IMR-90 (cell line): ENCODE data around the gene AMOTL2. TPM values are rescaled to one million over a fixed set of nuclear protein-coding genes. Genes with fewer than 3 reads are reported as not detected.

Source experiments
- ATAC-seq: fragments of 200-7000 bp; cut with Tn5 transposase; 2 replicates; pipeline ENCODE4 v1.9.1; 2020; ENCODE audit warnings: low read depth, mild to moderate bottlenecking, moderate library complexity
- BruUV-seq: library from RNA; stranded (reverse); fragments of 400-500 nt; replicated peaks from 2 replicates; lab custom pipeline; 2021; lab: Mats Ljungman, UMichigan
- CTCF ChIA-PET: fragments of 300-600 bp; formaldehyde crosslinking; extraction: SDS; loops from one replicate; lab custom pipeline; 2021; ENCODE audit warnings: antibody characterized with exemption; lab: Yijun Ruan, JAX
- POLR2A ChIA-PET: fragments of 300-600 bp; sonication (Branson Sonifier 250); formaldehyde crosslinking; loops from one replicate; lab custom pipeline; 2022; ENCODE audit warnings: antibody characterized with exemption; ENCODE audit not compliant: unreplicated experiment; lab: Charles Lee
- DNase-seq: peaks from one replicate; pipeline ENCODE4 v3.0.0; 2013
- H2AFZ ChIP-seq: replicated peaks from 2 replicates; pipeline ENCODE3; 2013; ENCODE audit warnings: low read length, mild to moderate bottlenecking; ENCODE audit not compliant: poor library complexity
- H2AK5ac ChIP-seq: 2 replicates; pipeline ENCODE4 v1.6.1; 2013; ENCODE audit warnings: low read depth, low read length, inconsistent platforms
- H2AK9ac ChIP-seq: replicated peaks from 2 replicates; pipeline ENCODE3; 2013; ENCODE audit warnings: mild to moderate bottlenecking, low read depth, low read length, moderate library complexity; ENCODE audit not compliant: poor library complexity
- H2BK120ac ChIP-seq: 2 replicates; pipeline ENCODE4 v1.6.1; 2013; ENCODE audit warnings: low read depth, low read length, inconsistent platforms
- H2BK15ac ChIP-seq: 3 replicates; pipeline ENCODE4 v1.6.1; 2013; ENCODE audit warnings: low read depth, low read length, inconsistent platforms
- H2BK20ac ChIP-seq: 2 replicates; pipeline ENCODE4 v1.6.1; 2013; ENCODE audit warnings: low read depth, mild to moderate bottlenecking, inconsistent platforms, low read length, moderate library complexity
- H2BK5ac ChIP-seq: 2 replicates; pipeline ENCODE4 v1.6.1; 2013; ENCODE audit warnings: mild to moderate bottlenecking, low read depth, low read length, inconsistent platforms; ENCODE audit not compliant: poor library complexity, severe bottlenecking
- H3K14ac ChIP-seq: replicated peaks from 2 replicates; pipeline ENCODE4 v1.6.1; 2013; ENCODE audit warnings: low read depth, low read length, inconsistent platforms
- H3K18ac ChIP-seq: 2 replicates; pipeline ENCODE4 v1.6.1; 2013; ENCODE audit warnings: low read depth, low read length, control low read depth
- H3K23ac ChIP-seq: 2 replicates; pipeline ENCODE4 v1.6.1; 2013; ENCODE audit warnings: low read depth, low read length, inconsistent platforms
- H3K27ac ChIP-seq: 2 replicates; pipeline ENCODE4 v1.5.1; 2013; ENCODE audit warnings: mild to moderate bottlenecking, control low read depth, low read length; ENCODE audit not compliant: insufficient read depth
- H3K27me3 ChIP-seq: 2 replicates; pipeline ENCODE4 v1.6.1; 2013; ENCODE audit warnings: low read length; ENCODE audit not compliant: control insufficient read depth, insufficient read depth
- H3K36me3 ChIP-seq: 2 replicates; pipeline ENCODE4 v1.6.1; 2013; ENCODE audit warnings: low read length, mixed read lengths; ENCODE audit not compliant: control insufficient read depth, insufficient read depth
- H3K4ac ChIP-seq: 2 replicates; pipeline ENCODE4 v1.6.1; 2013; ENCODE audit warnings: low read depth, low read length, inconsistent platforms
- H3K4me1 ChIP-seq: 2 replicates; pipeline ENCODE4 v1.6.1; 2013; ENCODE audit warnings: low read length, mixed read lengths; ENCODE audit not compliant: control insufficient read depth, insufficient read depth
- H3K4me2 ChIP-seq: 2 replicates; pipeline ENCODE4 v1.6.1; 2013; ENCODE audit warnings: low read depth, mild to moderate bottlenecking, control low read depth, low read length, moderate library complexity
- H3K4me3 ChIP-seq: 2 replicates; pipeline ENCODE4 v1.5.1; 2013; ENCODE audit warnings: low read depth, mild to moderate bottlenecking, control low read depth, low read length, moderate library complexity; ENCODE audit not compliant: insufficient read depth
- H3K56ac ChIP-seq: 2 replicates; pipeline ENCODE4 v1.6.1; 2013; ENCODE audit warnings: low read length, inconsistent platforms; ENCODE audit not compliant: insufficient read depth; ENCODE audit errors: extremely low read depth
- H3K79me1 ChIP-seq, 2 experiments: 2 replicates each; pipeline ENCODE4 v1.6.1; 2013; ENCODE audit warnings: low read length in 2 of 2, inconsistent platforms in 1 of 2, low read depth in 1 of 2
- H3K9ac ChIP-seq: 2 replicates; pipeline ENCODE4 v1.6.1; 2013; ENCODE audit warnings: low read depth, low read length, control low read depth
- H3K9me1 ChIP-seq: 2 replicates; pipeline ENCODE4 v1.6.1; 2013; ENCODE audit warnings: low read length, inconsistent platforms; ENCODE audit not compliant: insufficient read depth
- H3K9me3 ChIP-seq: 2 replicates; pipeline ENCODE4 v1.6.1; 2013; ENCODE audit warnings: low read length; ENCODE audit not compliant: control insufficient read depth, insufficient read depth
- H4K20me1 ChIP-seq: 2 replicates; pipeline ENCODE4 v1.6.1; 2013; ENCODE audit warnings: low read length, inconsistent platforms; ENCODE audit not compliant: insufficient read depth
- H4K5ac ChIP-seq: 2 replicates; pipeline ENCODE4 v1.6.1; 2013; ENCODE audit warnings: mild to moderate bottlenecking, low read depth, low read length, control low read depth
- H4K8ac ChIP-seq, 2 experiments: 2 replicates each; pipeline ENCODE4 v1.6.1; 2013; ENCODE audit warnings: low read depth in 2 of 2, low read length in 2 of 2, control low read depth in 1 of 2, inconsistent platforms in 1 of 2
- H4K91ac ChIP-seq: 2 replicates; pipeline ENCODE4 v1.6.1; 2013; ENCODE audit warnings: low read depth, low read length, inconsistent platforms; ENCODE audit not compliant: insufficient read depth
- BHLHE40 ChIP-seq: fragments of 150-350 bp; IDR thresholded peaks from 2 replicates; pipeline ENCODE4 v1.6.1; 2016; ENCODE audit warnings: mild to moderate bottlenecking, low read depth, low read length
- CEBPB ChIP-seq: IDR thresholded peaks from 2 replicates; pipeline ENCODE4 v1.6.1; 2012; ENCODE audit warnings: low read depth, low read length, improper control_type of control experiment
- CHD1 ChIP-seq: IDR thresholded peaks from 2 replicates; pipeline ENCODE4 v1.6.1; 2012; ENCODE audit warnings: low read depth, low read length, improper control_type of control experiment
- ELK1 ChIP-seq: fragments of 150-350 bp; IDR thresholded peaks from 2 replicates; pipeline ENCODE4 v1.6.1; 2016; ENCODE audit warnings: low read depth, mild to moderate bottlenecking, low read length, moderate library complexity, borderline replicate concordance
- FOS ChIP-seq: fragments of 150-350 bp; IDR thresholded peaks from 2 replicates; pipeline ENCODE4 v1.6.1; 2016; ENCODE audit warnings: low read depth, low read length
- MAFK ChIP-seq: IDR thresholded peaks from 2 replicates; pipeline ENCODE4 v1.6.1; 2012; ENCODE audit warnings: low read depth, low read length, improper control_type of control experiment
- MAZ ChIP-seq: IDR thresholded peaks from 2 replicates; pipeline ENCODE4 v1.6.1; 2012; ENCODE audit warnings: low read depth, mild to moderate bottlenecking, low read length, improper control_type of control experiment, moderate library complexity, borderline replicate concordance
- MXI1 ChIP-seq: IDR thresholded peaks from 2 replicates; pipeline ENCODE4 v1.6.1; 2012; ENCODE audit warnings: low read depth, mild to moderate bottlenecking, low read length, moderate library complexity, borderline replicate concordance
- NFE2L2 ChIP-seq: fragments of 150-350 bp; IDR thresholded peaks from 2 replicates; pipeline ENCODE4 v1.6.1; 2016; ENCODE audit warnings: low read depth, mild to moderate bottlenecking, low read length
- POLR2A ChIP-seq: IDR thresholded peaks from 2 replicates; pipeline ENCODE4 v1.6.1; 2012; ENCODE audit warnings: mild to moderate bottlenecking, low read depth, low read length
- RAD21 ChIP-seq: IDR thresholded peaks from 2 replicates; pipeline ENCODE4 v1.6.1; 2012; ENCODE audit warnings: low read length, improper control_type of control experiment
- RCOR1 ChIP-seq: IDR thresholded peaks from 2 replicates; pipeline ENCODE4 v1.6.1; 2012; ENCODE audit warnings: mild to moderate bottlenecking, low read length, improper control_type of control experiment; ENCODE audit not compliant: insufficient replicate concordance
- RFX5 ChIP-seq: IDR thresholded peaks from 2 replicates; pipeline ENCODE4 v1.8.0; 2012; ENCODE audit warnings: low read depth, mild to moderate bottlenecking, low read length, moderate library complexity
- SMC3 ChIP-seq: fragments of 150-350 bp; IDR thresholded peaks from 2 replicates; pipeline ENCODE4 v1.6.1; 2016; ENCODE audit warnings: low read depth, mild to moderate bottlenecking, antibody characterized with exemption, low read length, moderate library complexity
- USF2 ChIP-seq: fragments of 150-350 bp; IDR thresholded peaks from 2 replicates; pipeline ENCODE4 v1.6.1; 2017; ENCODE audit warnings: mild to moderate bottlenecking, antibody characterized with exemption, low read length, low read depth
- WGBS, 2 experiments: methylation state at CpG; one replicate each; pipeline versions ENCODE4 v1.1.5 to v1.1.7; 2013; ENCODE audit warnings: missing lambda C conversion rate in 2 of 2; ENCODE audit not compliant: insufficient read length in 1 of 2; ENCODE audit errors: extremely low coverage in 2 of 2; 5-methylcytosine and 5-hydroxymethylcytosine counted together
- dilution Hi-C: fragments of 300-500 bp; cut with HindIII; formaldehyde crosslinking; loops from one replicate; pipeline ENCODE4 v1.14.3; 2018; ENCODE audit warnings: low sequenced_read_pairs; ENCODE audit not compliant: unreplicated experiment
- in situ Hi-C: fragments of 300-500 bp; cut with MboI; formaldehyde crosslinking; loops from 3 replicates; pipeline ENCODE4 v1.14.3; 2019; ENCODE audit warnings: low sequenced_read_pairs, inconsistent platforms, mixed read lengths
- intact Hi-C: fragments of 100-400 bp; cut with micrococcal nuclease; formaldehyde crosslinking; loops from 2 replicates; pipeline ENCODE4 v1.10.0; 2022
- polyA plus RNA-seq, 3 experiments: library from polyadenylated mRNA; depleted of rRNA; stranded (reverse); fragments of >200 nt; gene quantifications; 2 replicates each; pipeline ENCODE4 v1.2.3, GENCODE V29; 2012; ENCODE audit warnings: low replicate concordance in 1 of 3
- total RNA-seq: library from RNA; depleted of rRNA; stranded (reverse); fragments of >200 nt; gene quantifications from 2 replicates; pipeline ENCODE4 v1.2.3, GENCODE V29; 2012

AMOTL2 gene
- total and polyA plus RNA-seq, 2 of the 4 experiments (the other 2 are of a cell fraction): 162 to 176 TPM

GRCh38 chr3:134333522-134334181 lies 40.6 kb downstream of the AMOTL2 start:
- dilution Hi-C loops (no loop called here), intact Hi-C loops (no loop called here), in situ Hi-C loops (no loop called here)
- Histone ChIP-seq H4K20me1 (peaks cover 4% of the 10 kb centered on the region; the same call in 1 of the 2 replicates), H4K5ac (peak overlapping the region; percentile 82), H3K4me3 (no peak overlapping the region), H3K4ac (peak overlapping the region; percentile 90), H3K27me3 (no peaks in the 10 kb centered on the region), H4K91ac (peak overlapping the region; percentile 95), H4K8ac (peak overlapping the region; percentile 72 to 91), H3K79me1 (peaks cover 0 to 36% of the 10 kb centered on the region in 2 experiments; a peak in 2 of 4 replicates), H2AK5ac (peak overlapping the region; percentile 96), H3K9me1 (peaks cover 32% of the 10 kb centered on the region), H3K4me2 (peak overlapping the region; percentile 1; the same call in 1 of the 2 replicates), H2BK15ac (peak overlapping the region; percentile 60; the same call in 2 of the 3 replicates), H3K56ac (peak overlapping the region; percentile 66; the same call in 1 of the 2 replicates), H2AK9ac (peak overlapping the region; percentile 45), H3K23ac (peak overlapping the region; percentile 91), H3K9ac (peak overlapping the region; percentile 33), H3K36me3 (no peaks in the 10 kb centered on the region), H2BK20ac (peak overlapping the region; percentile 92), H2BK5ac (peak overlapping the region; percentile 92), H3K14ac (peak overlapping the region; percentile 78), H3K4me1 (peaks cover 52% of the 10 kb centered on the region), H3K27ac (peak overlapping the region; percentile 84), H3K18ac (peak overlapping the region; percentile 89), H2AFZ (peak overlapping the region; percentile 60), H2BK120ac (peak overlapping the region; percentile 97), H3K9me3 (no peaks in the 10 kb centered on the region)
- ChIA-PET CTCF (no interaction called here), POLR2A (no interaction called here)
- ATAC-seq (peak; percentile 16), DNase-seq (peak; percentile 70)
- WGBS, 2 experiments: no CpG with 5 or more reads among the region's 10 CpGs
- no TSS peak for BruUV-seq
- TF ChIP-seq USF2 (no peak), CHD1 (no peak), CEBPB (no peak), NFE2L2 (peak; percentile 1; the same call in 1 of the 2 replicates), MXI1 (no peak), MAZ (no peak), MAFK (no peak), RCOR1 (no peak), POLR2A (no peak), FOS (no peak), SMC3 (no peak), ELK1 (no peak), RAD21 (peak; percentile 18; the same call in 1 of the 2 replicates), BHLHE40 (peak; percentile 95), RFX5 (no peak)
